Neural progenitor cell (in vitro differentiated cells): ENCODE measurements around the gene ATP5PD. TPM values are rescaled to one million over a fixed set of nuclear protein-coding genes. Genes with fewer than 3 reads are reported as not detected.

Source experiments
- DNase-seq: peaks from one replicate; pipeline ENCODE4 v3.0.0-alpha.2; 2016; ENCODE audit warnings: low spot score
- H2AFZ ChIP-seq: fragments of 200-600 bp; sonication (generic); replicated peaks from 2 replicates; pipeline ENCODE4 v1.6.1; 2016; ENCODE audit warnings: antibody characterized with exemption
- H3F3A ChIP-seq: fragments of 200-600 bp; sonication (generic); 2 replicates; pipeline ENCODE4 v1.6.1; 2016; ENCODE audit warnings: antibody characterized with exemption, low read depth
- H3K27ac ChIP-seq: fragments of 200-600 bp; sonication (generic); 2 replicates; pipeline ENCODE4 v1.5.1; 2016; ENCODE audit warnings: mild to moderate bottlenecking
- H3K27me3 ChIP-seq: fragments of 200-600 bp; sonication (generic); 2 replicates; pipeline ENCODE4 v1.6.1; 2016; ENCODE audit warnings: mild to moderate bottlenecking, moderate library complexity
- H3K36me3 ChIP-seq: fragments of 200-600 bp; sonication (generic); 2 replicates; pipeline ENCODE4 v1.5.1; 2016
- H3K4me1 ChIP-seq: fragments of 200-600 bp; sonication (generic); 2 replicates; pipeline ENCODE4 v1.6.1; 2016; ENCODE audit warnings: mixed run types
- H3K4me2 ChIP-seq: fragments of 200-600 bp; sonication (generic); 2 replicates; pipeline ENCODE4 v1.6.1; 2016
- H3K4me3 ChIP-seq: fragments of 200-600 bp; sonication (generic); 2 replicates; pipeline ENCODE4 v1.5.1; 2016
- H3K79me2 ChIP-seq: fragments of 200-600 bp; sonication (generic); 2 replicates; pipeline ENCODE4 v1.6.1; 2016; ENCODE audit warnings: low read depth
- H3K9ac ChIP-seq: fragments of 200-600 bp; sonication (generic); 2 replicates; pipeline ENCODE4 v1.6.1; 2016
- H3K9me3 ChIP-seq: fragments of 200-600 bp; sonication (generic); 2 replicates; pipeline ENCODE4 v1.5.1; 2016; ENCODE audit warnings: low read depth
- H4K20me1 ChIP-seq: fragments of 200-600 bp; sonication (generic); 2 replicates; pipeline ENCODE4 v1.6.1; 2016; ENCODE audit warnings: low read depth
- H3K27ac Mint-ChIP-seq: 3 replicates; pipeline ENCODE4 v1.8.0; 2021; ENCODE audit warnings: mixed read lengths
- H3K27me3 Mint-ChIP-seq: 2 replicates; pipeline ENCODE4 v1.8.0; 2022; ENCODE audit warnings: low read depth, mild to moderate bottlenecking, inconsistent platforms, moderate library complexity, mixed read lengths; ENCODE audit not compliant: insufficient read depth
- H3K36me3 Mint-ChIP-seq: 3 replicates; pipeline ENCODE4 v1.8.0; 2021; ENCODE audit warnings: mixed read lengths
- H3K4me1 Mint-ChIP-seq: 3 replicates; pipeline ENCODE4 v1.8.0; 2021; ENCODE audit warnings: mixed read lengths
- H3K4me3 Mint-ChIP-seq: 3 replicates; pipeline ENCODE4 v1.8.0; 2021; ENCODE audit warnings: mild to moderate bottlenecking, moderate library complexity, mixed read lengths
- H3K9me3 Mint-ChIP-seq: 3 replicates; pipeline ENCODE4 v1.8.0; 2020; ENCODE audit warnings: mixed read lengths
- CTCF ChIP-seq: fragments of 200-600 bp; sonication (generic); IDR thresholded peaks from 2 replicates; pipeline ENCODE4 v1.5.1; 2017; ENCODE audit warnings: antibody characterized with exemption, mild to moderate bottlenecking
- EZH2 ChIP-seq: fragments of 200-600 bp; sonication (generic); IDR thresholded peaks from 2 replicates; pipeline ENCODE4 v1.6.1; 2017; ENCODE audit warnings: antibody characterized with exemption, mild to moderate bottlenecking, moderate library complexity
- EZH2phosphoT487 ChIP-seq: fragments of 200-600 bp; sonication (generic); IDR thresholded peaks from 2 replicates; pipeline ENCODE4 v1.6.1; 2017; ENCODE audit warnings: antibody characterized with exemption
- total RNA-seq: library from RNA; depleted of rRNA; stranded (reverse); fragments of >200 nt; gene quantifications from 2 replicates; pipeline ENCODE4 v1.2.3, GENCODE V29; 2015; ENCODE audit warnings: low replicate concordance

The ATP5PD gene
- total RNA-seq, 1 donor from 2014 or later, result 268 TPM

- H3K4me3 Mint-ChIP-seq, result no peak overlapping the region
- no peak overlapping the region for H3K27ac Mint-ChIP-seq
- Histone ChIP-seq H2AFZ (no peak overlapping the region), H3K36me3 (no peaks in the 10 kb centered on the region), H3K4me1 (no peaks in the 10 kb centered on the region), H3K27ac (no peak overlapping the region), H3K27me3 (no peaks in the 10 kb centered on the region), H4K20me1 (no peaks in the 10 kb centered on the region), H3K79me2 (no peaks in the 10 kb centered on the region), H3K9ac (no peak overlapping the region), H3F3A (no peaks in the 10 kb centered on the region), H3K4me3 (no peak overlapping the region), H3K9me3 (no peaks in the 10 kb centered on the region), H3K4me2 (no peak overlapping the region)
- no peak for DNase-seq
- H3K9me3 Mint-ChIP-seq, result no peaks in the 10 kb centered on the region
- no peaks in the 10 kb centered on the region for H3K27me3 Mint-ChIP-seq
- no peaks in the 10 kb centered on the region for H3K4me1 Mint-ChIP-seq
- peaks cover 17% of the 10 kb centered on the region for H3K36me3 Mint-ChIP-seq
- TF ChIP-seq EZH2phosphoT487 (no peak), CTCF (no peak), EZH2 (no peak)
These were observed 43.5 kb downstream of the ATP5PD start for GRCh38 chr17:75003070-75003956.

- no peaks in the 10 kb centered on the region for H3K9me3 Mint-ChIP-seq
- H3F3A ChIP-seq, result no peaks in the 10 kb centered on the region
- no peak overlapping the region for H3K4me2 ChIP-seq
- no peaks in the 10 kb centered on the region for H3K36me3 ChIP-seq
- H2AFZ ChIP-seq, result no peak overlapping the region
- no peak for TF ChIP-seq CTCF
- TF ChIP-seq EZH2, result no peak
- no peak overlapping the region for H3K9ac ChIP-seq
- no peak overlapping the region for H3K27ac Mint-ChIP-seq
- no peaks in the 10 kb centered on the region for H3K4me1 Mint-ChIP-seq
- H3K9me3 ChIP-seq, result no peaks in the 10 kb centered on the region
- peaks cover 17% of the 10 kb centered on the region for H3K36me3 Mint-ChIP-seq
- H3K4me3 ChIP-seq, result no peak overlapping the region
- no peaks in the 10 kb centered on the region for H4K20me1 ChIP-seq
- H3K27me3 ChIP-seq, result no peaks in the 10 kb centered on the region
- no peaks in the 10 kb centered on the region for H3K4me1 ChIP-seq
- H3K79me2 ChIP-seq, result no peaks in the 10 kb centered on the region
- DNase-seq, result no peak
- no peaks in the 10 kb centered on the region for H3K27me3 Mint-ChIP-seq
- no peak overlapping the region for H3K27ac ChIP-seq
- no peak overlapping the region for H3K4me3 Mint-ChIP-seq
These were observed 44.6 kb downstream of the ATP5PD start for GRCh38 chr17:75001915-75002843.

DNA sequence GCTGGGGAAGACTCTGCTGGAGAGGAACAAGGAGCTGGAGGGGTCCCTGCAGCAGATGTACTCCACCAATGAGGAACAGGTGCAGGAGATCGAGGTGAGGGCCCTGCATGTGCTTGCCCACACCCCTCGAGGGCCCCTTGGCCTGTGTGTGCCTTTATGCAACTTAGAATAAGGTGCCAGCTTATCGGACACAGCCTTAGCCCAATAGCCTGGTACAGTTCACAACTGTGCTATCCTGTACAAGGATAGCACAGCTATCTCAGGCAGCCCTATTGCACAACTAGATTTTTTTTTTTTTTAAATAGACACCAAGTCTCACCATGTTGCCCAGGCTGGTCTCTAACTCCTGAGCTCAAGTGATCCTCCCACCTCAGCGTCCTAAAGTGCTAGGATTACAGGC is 47.2 kb downstream of the ATP5PD start:
- no peaks in the 10 kb centered on the region for H3K4me1 ChIP-seq
- peaks cover 2% of the 10 kb centered on the region for H3K27me3 Mint-ChIP-seq
- H3K27ac Mint-ChIP-seq, result no peak overlapping the region
- H3K9ac ChIP-seq, result no peak overlapping the region
- H3K4me1 Mint-ChIP-seq, result no peaks in the 10 kb centered on the region
- H3K79me2 ChIP-seq, result no peaks in the 10 kb centered on the region
- no peak overlapping the region for H3K4me3 ChIP-seq
- no peaks in the 10 kb centered on the region for H3K36me3 ChIP-seq
- H4K20me1 ChIP-seq, result no peaks in the 10 kb centered on the region
- no peaks in the 10 kb centered on the region for H3K9me3 ChIP-seq
- TF ChIP-seq CTCF (no peak), EZH2phosphoT487 (no peak), EZH2 (no peak)
- no peak overlapping the region for H3K4me3 Mint-ChIP-seq
- H3K9me3 Mint-ChIP-seq, result no peaks in the 10 kb centered on the region
- DNase-seq, result no peak
- no peaks in the 10 kb centered on the region for H3K27me3 ChIP-seq
- H3F3A ChIP-seq, result no peaks in the 10 kb centered on the region
- H3K4me2 ChIP-seq, result no peak overlapping the region
- no peak overlapping the region for H2AFZ ChIP-seq
- H3K27ac ChIP-seq, result no peak overlapping the region
- peaks cover 10% of the 10 kb centered on the region for H3K36me3 Mint-ChIP-seq
